OCI-LY7 (cell line): ENCODE data around the gene LPP.

Source experiments
- EZH2phosphoT487 ChIP-seq: fragments of 200-600 bp; sonication (generic); IDR thresholded peaks from 2 replicates; pipeline ENCODE4 v1.6.1; 2018; ENCODE audit warnings: low read depth, borderline replicate concordance, mild to moderate bottlenecking, mixed run types, antibody characterized with exemption, low read length, moderate library complexity, mixed read lengths
- TF ChIP-seq, protein P1 (sequence below): fragments of 200-600 bp; sonication (generic); conservative IDR thresholded peaks from 2 replicates; pipeline ENCODE4 v1.5.1; 2014; ENCODE audit warnings: mild to moderate bottlenecking, antibody characterized with exemption, low read length, moderate library complexity, mixed read lengths

DNA sequence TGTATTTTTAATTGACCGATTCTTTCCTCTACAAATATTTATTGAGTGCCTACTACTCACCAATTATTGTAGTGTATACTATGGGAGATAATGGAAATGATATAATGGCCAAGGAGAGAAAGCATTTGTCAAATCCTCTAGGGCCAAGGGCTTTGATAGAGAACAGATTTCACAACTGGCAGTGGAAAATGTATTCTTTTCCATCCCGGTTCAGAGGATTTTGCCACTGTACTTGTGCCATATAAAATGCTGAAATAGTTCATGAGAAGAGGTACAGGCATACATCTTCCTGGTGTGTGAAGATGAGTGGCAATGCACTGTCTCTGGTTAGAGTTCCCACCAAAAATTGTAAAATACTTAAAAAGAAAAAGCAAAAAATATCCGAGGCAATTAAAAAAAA is 566.3 kb downstream of the LPP start:
- TF ChIP-seq, protein P1, sequence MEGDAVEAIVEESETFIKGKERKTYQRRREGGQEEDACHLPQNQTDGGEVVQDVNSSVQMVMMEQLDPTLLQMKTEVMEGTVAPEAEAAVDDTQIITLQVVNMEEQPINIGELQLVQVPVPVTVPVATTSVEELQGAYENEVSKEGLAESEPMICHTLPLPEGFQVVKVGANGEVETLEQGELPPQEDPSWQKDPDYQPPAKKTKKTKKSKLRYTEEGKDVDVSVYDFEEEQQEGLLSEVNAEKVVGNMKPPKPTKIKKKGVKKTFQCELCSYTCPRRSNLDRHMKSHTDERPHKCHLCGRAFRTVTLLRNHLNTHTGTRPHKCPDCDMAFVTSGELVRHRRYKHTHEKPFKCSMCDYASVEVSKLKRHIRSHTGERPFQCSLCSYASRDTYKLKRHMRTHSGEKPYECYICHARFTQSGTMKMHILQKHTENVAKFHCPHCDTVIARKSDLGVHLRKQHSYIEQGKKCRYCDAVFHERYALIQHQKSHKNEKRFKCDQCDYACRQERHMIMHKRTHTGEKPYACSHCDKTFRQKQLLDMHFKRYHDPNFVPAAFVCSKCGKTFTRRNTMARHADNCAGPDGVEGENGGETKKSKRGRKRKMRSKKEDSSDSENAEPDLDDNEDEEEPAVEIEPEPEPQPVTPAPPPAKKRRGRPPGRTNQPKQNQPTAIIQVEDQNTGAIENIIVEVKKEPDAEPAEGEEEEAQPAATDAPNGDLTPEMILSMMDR = no peak
- TF ChIP-seq EZH2phosphoT487 = no peak
